H1 (cell line): Measurements from ENCODE around the gene KYNU. TPM values are rescaled to one million over a fixed set of nuclear protein-coding genes. Genes with fewer than 3 reads are reported as not detected.

Source experiments
- CTCF ChIA-PET: fragments of 300-600 bp; sonication (Branson Sonifier 250); formaldehyde crosslinking; loops from one replicate; lab custom pipeline; 2021; ENCODE audit not compliant: partially characterized antibody; lab: Charles Lee
- POLR2A ChIA-PET: fragments of 300-600 bp; sonication (Branson Sonifier 250); formaldehyde crosslinking; loops from one replicate; lab custom pipeline; 2021; ENCODE audit warnings: inconsistent platforms; ENCODE audit not compliant: partially characterized antibody; lab: Charles Lee
- DNase-seq, 2 experiments: peaks; one replicate each; pipeline versions ENCODE4 v3.0.0 to v3.0.0-alpha.2; 2010 to 2022; ENCODE audit warnings: low spot score in 2 of 2, low read depth in 1 of 2, mixed read lengths in 1 of 2
- FAIRE-seq: peaks from 2 replicates; lab custom pipeline; 2011; peaks lifted over from hg19 to GRCh38; lab: Jason Lieb, UNC
- H2AFZ ChIP-seq: 2 replicates; pipeline ENCODE4 v1.8.1; 2012; ENCODE audit warnings: low read length, inconsistent platforms
- H2AK5ac ChIP-seq: 2 replicates; pipeline ENCODE4 v1.6.1; 2013; ENCODE audit warnings: low read depth, low read length
- H2BK120ac ChIP-seq: replicated peaks from 2 replicates; pipeline ENCODE3; 2013; ENCODE audit warnings: low read depth, low read length, inconsistent platforms
- H2BK12ac ChIP-seq: 2 replicates; pipeline ENCODE4 v1.6.1; 2013; ENCODE audit warnings: low read depth, low read length
- H2BK15ac ChIP-seq: 2 replicates; pipeline ENCODE4 v1.6.1; 2013; ENCODE audit warnings: low read length
- H2BK20ac ChIP-seq: 2 replicates; pipeline ENCODE4 v1.6.1; 2013; ENCODE audit warnings: low read length
- H2BK5ac ChIP-seq: 2 replicates; pipeline ENCODE4 v1.6.1; 2013; ENCODE audit warnings: low read depth, low read length
- H3K14ac ChIP-seq: 2 replicates; pipeline ENCODE4 v1.6.1; 2013; ENCODE audit warnings: inconsistent platforms; ENCODE audit not compliant: insufficient read length
- H3K18ac ChIP-seq: 2 replicates; pipeline ENCODE4 v1.6.1; 2013; ENCODE audit warnings: low read length; ENCODE audit errors: extremely low read depth
- H3K23ac ChIP-seq: 2 replicates; pipeline ENCODE4 v1.6.1; 2013; ENCODE audit warnings: inconsistent platforms; ENCODE audit not compliant: insufficient read length
- H3K23me2 ChIP-seq: 2 replicates; pipeline ENCODE4 v1.6.1; 2013; ENCODE audit warnings: low read depth, low read length
- H3K27ac ChIP-seq: 2 replicates; pipeline ENCODE4 v1.6.1; 2011; ENCODE audit warnings: low read depth, low read length, inconsistent platforms
- H3K27me3 ChIP-seq, 4 experiments: replicated peaks in 1 of 4; 1 replicate in 1 of 4; 2 replicates in 3 of 4; pipeline versions ENCODE4 v1.6.1 to v1.8.1; 2011 to 2013; ENCODE audit warnings: low read length in 3 of 4, mild to moderate bottlenecking in 3 of 4, inconsistent platforms in 2 of 4, mixed read lengths in 2 of 4, moderate library complexity in 1 of 4; ENCODE audit not compliant: control insufficient read depth in 3 of 4, insufficient read depth in 3 of 4; ENCODE audit errors: extremely low read depth in 1 of 4
- H3K36me3 ChIP-seq, 4 experiments: 2 replicates each; pipeline versions ENCODE4 v1.6.1 to v1.8.1; 2011 to 2013; ENCODE audit warnings: mild to moderate bottlenecking in 4 of 4, low read length in 3 of 4, moderate library complexity in 2 of 4, control low read depth in 1 of 4, inconsistent platforms in 1 of 4; ENCODE audit not compliant: insufficient read depth in 4 of 4, control insufficient read depth in 2 of 4
- H3K4ac ChIP-seq: replicated peaks from 2 replicates; pipeline ENCODE3; 2013; ENCODE audit warnings: low read length, low read depth, mixed read lengths, inconsistent platforms; ENCODE audit not compliant: insufficient read length
- H3K4me1 ChIP-seq, 4 experiments: replicated peaks in 1 of 4; 1 replicate in 1 of 4; 2 replicates in 3 of 4; pipeline versions ENCODE4 v1.6.1 to v1.8.1; 2011 to 2013; ENCODE audit warnings: low read length in 3 of 4, inconsistent platforms in 2 of 4, mixed read lengths in 1 of 4; ENCODE audit not compliant: insufficient read depth in 4 of 4, control insufficient read depth in 3 of 4
- H3K4me2 ChIP-seq, 2 experiments: 2 replicates each; pipeline versions ENCODE4 v1.6.1 to v1.8.1; 2011 to 2013; ENCODE audit warnings: low read depth in 2 of 2, low read length in 2 of 2, control low read depth in 1 of 2, inconsistent platforms in 1 of 2, mild to moderate bottlenecking in 1 of 2; ENCODE audit not compliant: insufficient read depth in 1 of 2
- H3K4me3 ChIP-seq, 4 experiments: fragments of 200-600, 300-600 bp in 1 of 4; sonication (generic), shearing (Covaris generic), sonication (Bioruptor Twin) in 1 of 4; 2 replicates each; pipeline versions ENCODE4 v1.5.1 to v1.8.1; 2011 to 2016; ENCODE audit warnings: low read length in 4 of 4, low read depth in 3 of 4, control low read depth in 2 of 4, inconsistent platforms in 2 of 4, mild to moderate bottlenecking in 2 of 4, mixed read lengths in 1 of 4, moderate library complexity in 1 of 4; ENCODE audit not compliant: insufficient read depth in 2 of 4; ENCODE audit errors: extremely low read depth in 1 of 4
- H3K56ac ChIP-seq: replicated peaks from 2 replicates; pipeline ENCODE3; 2013; ENCODE audit warnings: low read depth, mild to moderate bottlenecking, mixed read lengths, low read length, inconsistent platforms; ENCODE audit not compliant: insufficient read length
- H3K79me1 ChIP-seq: 2 replicates; pipeline ENCODE4 v1.6.1; 2013; ENCODE audit warnings: low read depth, low read length, control low read depth
- H3K79me2 ChIP-seq, 2 experiments: 2 replicates each; pipeline versions ENCODE4 v1.6.1 to v1.8.1; 2012 to 2013; ENCODE audit warnings: low read length in 2 of 2, mild to moderate bottlenecking in 2 of 2, inconsistent platforms in 1 of 2; ENCODE audit not compliant: insufficient read depth in 2 of 2, control insufficient read depth in 1 of 2
- H3K9ac ChIP-seq, 4 experiments: replicated peaks in 1 of 4; 1 replicate in 1 of 4; 2 replicates in 3 of 4; pipeline versions ENCODE4 v1.6.1 to v1.8.1; 2011 to 2013; ENCODE audit warnings: low read depth in 3 of 4, low read length in 3 of 4, control low read depth in 2 of 4, mild to moderate bottlenecking in 2 of 4, moderate library complexity in 2 of 4, inconsistent platforms in 1 of 4; ENCODE audit errors: extremely low read depth in 1 of 4
- H3K9me3 ChIP-seq, 2 experiments: 2 replicates each; pipeline versions ENCODE4 v1.6.1 to v1.8.1; 2012 to 2013; ENCODE audit warnings: mild to moderate bottlenecking in 2 of 2, moderate library complexity in 2 of 2, control low read depth in 1 of 2, inconsistent platforms in 1 of 2, low read depth in 1 of 2, low read length in 1 of 2, mixed read lengths in 1 of 2; ENCODE audit not compliant: insufficient read depth in 2 of 2
- H4K20me1 ChIP-seq, 2 experiments: replicated peaks in 1 of 2; 2 replicates each; pipeline versions ENCODE3 to v1.8.1; 2011 to 2013; ENCODE audit warnings: inconsistent platforms in 2 of 2, low read length in 2 of 2, mild to moderate bottlenecking in 1 of 2; ENCODE audit not compliant: insufficient read depth in 2 of 2, control insufficient read depth in 1 of 2
- H4K5ac ChIP-seq: 2 replicates; pipeline ENCODE4 v1.6.1; 2013; ENCODE audit warnings: low read length, low read depth, mixed read lengths, inconsistent platforms; ENCODE audit not compliant: insufficient read length
- H4K8ac ChIP-seq: 2 replicates; pipeline ENCODE4 v1.8.0; 2013; ENCODE audit warnings: mild to moderate bottlenecking, moderate library complexity, low read length, inconsistent platforms; ENCODE audit not compliant: insufficient read depth; ENCODE audit errors: extremely low read depth
- H4K91ac ChIP-seq: replicated peaks from 2 replicates; pipeline ENCODE3; 2013; ENCODE audit warnings: low read length, mixed read lengths, inconsistent platforms; ENCODE audit not compliant: insufficient read length
- ASH2L ChIP-seq: fragments of 200-600, 300-600 bp; sonication (generic); IDR thresholded peaks from one replicate; pipeline ENCODE4 v1.7.1; 2017; ENCODE audit warnings: low read length
- BCL11A ChIP-seq, 2 experiments: IDR thresholded peaks; one replicate each; pipeline ENCODE4 v1.6.1; 2011; ENCODE audit warnings: low read depth in 2 of 2, low read length in 2 of 2, mild to moderate bottlenecking in 2 of 2
- CBX8 ChIP-seq: fragments of 300-800, 300-1000 bp; sonication (generic); IDR thresholded peaks from 2 replicates; pipeline ENCODE4 v1.7.1; 2016; ENCODE audit warnings: low read depth, low read length, borderline replicate concordance
- CEBPB ChIP-seq: IDR thresholded peaks from 2 replicates; pipeline ENCODE4 v1.6.1; 2012; ENCODE audit warnings: low read depth, low read length
- EGR1 ChIP-seq: IDR thresholded peaks from 2 replicates; pipeline ENCODE4 v1.6.1; 2011; ENCODE audit warnings: low read depth, low read length, borderline replicate concordance
- EP300 ChIP-seq, 2 experiments: IDR thresholded peaks; 1 replicate in 1 of 2; 2 replicates in 1 of 2; pipeline ENCODE4 v1.6.1; 2011 to 2012; ENCODE audit warnings: low read depth in 2 of 2, low read length in 2 of 2, mild to moderate bottlenecking in 2 of 2, borderline replicate concordance in 1 of 2, inconsistent platforms in 1 of 2, moderate library complexity in 1 of 2
- FOSL1 ChIP-seq: IDR thresholded peaks from 2 replicates; pipeline ENCODE4 v1.6.1; 2011; ENCODE audit warnings: mild to moderate bottlenecking, low read depth, low read length, moderate library complexity; ENCODE audit not compliant: insufficient read depth
- NRF1 ChIP-seq: IDR thresholded peaks from 2 replicates; pipeline ENCODE4 v1.6.1; 2011; ENCODE audit warnings: mild to moderate bottlenecking, low read depth, low read length, improper control_type of control experiment
- POU5F1 ChIP-seq: IDR thresholded peaks from 2 replicates; pipeline ENCODE4 v1.6.1; 2011; ENCODE audit warnings: low read depth, mild to moderate bottlenecking, low read length, moderate library complexity
- SIN3A ChIP-seq, 2 experiments: IDR thresholded peaks in 1 of 2; conservative IDR thresholded peaks in 1 of 2; 2 replicates each; pipeline ENCODE4 v1.6.1; 2011 to 2012; ENCODE audit warnings: low read length in 2 of 2, improper control_type of control experiment in 1 of 2, low read depth in 1 of 2, mild to moderate bottlenecking in 1 of 2
- SP1 ChIP-seq: IDR thresholded peaks from 2 replicates; pipeline ENCODE4 v1.6.1; 2011; ENCODE audit warnings: low read depth, low read length
- SP2 ChIP-seq: IDR thresholded peaks from 2 replicates; pipeline ENCODE4 v1.6.1; 2012; ENCODE audit warnings: mild to moderate bottlenecking, low read length, inconsistent platforms
- SRF ChIP-seq: IDR thresholded peaks from 2 replicates; pipeline ENCODE4 v1.6.1; 2011; ENCODE audit warnings: mild to moderate bottlenecking, low read depth, low read length, moderate library complexity
- TAF1 ChIP-seq: IDR thresholded peaks from 2 replicates; pipeline ENCODE4 v1.6.1; 2011; ENCODE audit warnings: mild to moderate bottlenecking, low read depth, low read length
- TAF7 ChIP-seq: optimal IDR thresholded peaks from 2 replicates; pipeline ENCODE3; 2011; ENCODE audit warnings: low read depth, mild to moderate bottlenecking, inconsistent platforms, low read length, moderate library complexity, borderline replicate concordance
- TEAD4 ChIP-seq: IDR thresholded peaks from 2 replicates; pipeline ENCODE4 v1.6.1; 2012; ENCODE audit warnings: low read depth, low read length, inconsistent platforms, mixed read lengths
- WGBS, 2 experiments: shearing (Covaris generic) in 1 of 2; methylation state at CpG; one replicate each; pipeline versions ENCODE4 v1.1.6 to v1.1.7; 2013 to 2015; ENCODE audit warnings: low lambda C conversion rate in 2 of 2, mixed read lengths in 2 of 2, inconsistent platforms in 1 of 2, low coverage in 1 of 2, missing lambda C conversion rate in 1 of 2; ENCODE audit not compliant: insufficient replicate concordance in 2 of 2, insufficient coverage in 1 of 2, insufficient read length in 1 of 2; ENCODE audit errors: extremely low coverage in 1 of 2, missing lambda C conversion rate in 1 of 2; 5-methylcytosine and 5-hydroxymethylcytosine counted together
- polyA plus RNA-seq, 7 experiments: library from polyadenylated mRNA; depleted of rRNA in 3 of 7; stranded (reverse) in 5 of 7; unstranded in 2 of 7; fragments of >200 nt in 5 of 7; fragments of 200-250 nt in 2 of 7; gene quantifications; 1 replicate in 5 of 7; 2 replicates in 1 of 7; 4 replicates in 1 of 7; pipeline versions ENCODE4 v1.2.1 to v1.2.3, GENCODE V29; 2011 to 2013; ENCODE audit warnings: missing spikeins in 2 of 7, mixed read lengths in 2 of 7
- total RNA-seq: library from RNA; stranded (reverse); fragmentation: NEBNext Ultra II Directional; extraction: Animal tissue kit (Norgen Biotek cat#: 25700); gene quantifications from 2 replicates; pipeline ENCODE4 v1.2.1, GENCODE V29; 2021

Gene KYNU
- total and polyA plus RNA-seq, 2 of the 8 experiments (the other 6 are each of a cell fraction or from before 2014, with no cell fraction given), result 0.09 to 0.13 TPM

GRCh38 chr2:142853912-142854311, 23.6 kb upstream of the KYNU start:
- Histone ChIP-seq H3K23ac (no peak overlapping the region), H3K9ac (no peak overlapping the region), H2AFZ (peak overlapping the region; percentile 58; the same call in 1 of the 2 replicates), H3K79me1 (no peaks in the 10 kb centered on the region), H4K8ac (no peak overlapping the region), H2BK5ac (no peak overlapping the region), H2BK12ac (no peak overlapping the region), H3K79me2 (no peaks in the 10 kb centered on the region), H2AK5ac (no peak overlapping the region), H3K27me3 (no peaks in the 10 kb centered on the region), H3K14ac (no peak overlapping the region), H3K18ac (no peak overlapping the region), H3K4ac (no peak overlapping the region), H2BK120ac (no peak overlapping the region), H3K9me3 (no peaks in the 10 kb centered on the region), H2BK20ac (no peak overlapping the region), H4K5ac (no peak overlapping the region), H2BK15ac (no peak overlapping the region), H3K56ac (no peak overlapping the region), H3K36me3 (no peaks in the 10 kb centered on the region), H3K4me2 (no peak overlapping the region), H4K91ac (no peak overlapping the region), H3K23me2 (no peaks in the 10 kb centered on the region), H3K4me3 (no peak overlapping the region), H3K27ac (no peak overlapping the region), H4K20me1 (no peaks in the 10 kb centered on the region), H3K4me1 (no peaks in the 10 kb centered on the region)
- CTCF ChIA-PET, result no interaction called here
- FAIRE-seq (no peak), DNase-seq (no peak)
- POLR2A ChIA-PET, result no interaction called here
- 93% methylated on average over 6 of the region's 6 CpGs; no CpG with 5 or more reads in 1 of the 2 experiments for WGBS, 2 experiments
- TF ChIP-seq CBX8 (no peak), TAF7 (no peak), SP1 (no peak), POU5F1 (no peak), NRF1 (no peak), SP2 (no peak), EGR1 (no peak), FOSL1 (no peak), TAF1 (no peak), SRF (no peak), TEAD4 (no peak), EP300 (IDR thresholded peaks at IDR 0.05; ENCODE audit: borderline replicate concordance in 1 of 2, low read depth in 2 of 2, low read length in 2 of 2) (no peak), SIN3A (conservative IDR thresholded peaks at IDR 0.05 in 1 of 2, IDR thresholded peaks at IDR 0.05 in 1 of 2; ENCODE audit: low read depth in 1 of 2, low read length in 2 of 2) (no peak), ASH2L (no peak), CEBPB (no peak), BCL11A (IDR thresholded peaks at IDR 0.05; ENCODE audit: low read depth in 2 of 2, low read length in 2 of 2) (no peak)
